GM19240 (cell line): ENCODE measurements around the gene B3GNT5.

Experiments used
- DNase-seq: peaks from one replicate; pipeline ENCODE4 v3.0.0; 2011; ENCODE audit warnings: low spot score; ENCODE audit not compliant: insufficient read length

The B3GNT5 gene

DNA sequence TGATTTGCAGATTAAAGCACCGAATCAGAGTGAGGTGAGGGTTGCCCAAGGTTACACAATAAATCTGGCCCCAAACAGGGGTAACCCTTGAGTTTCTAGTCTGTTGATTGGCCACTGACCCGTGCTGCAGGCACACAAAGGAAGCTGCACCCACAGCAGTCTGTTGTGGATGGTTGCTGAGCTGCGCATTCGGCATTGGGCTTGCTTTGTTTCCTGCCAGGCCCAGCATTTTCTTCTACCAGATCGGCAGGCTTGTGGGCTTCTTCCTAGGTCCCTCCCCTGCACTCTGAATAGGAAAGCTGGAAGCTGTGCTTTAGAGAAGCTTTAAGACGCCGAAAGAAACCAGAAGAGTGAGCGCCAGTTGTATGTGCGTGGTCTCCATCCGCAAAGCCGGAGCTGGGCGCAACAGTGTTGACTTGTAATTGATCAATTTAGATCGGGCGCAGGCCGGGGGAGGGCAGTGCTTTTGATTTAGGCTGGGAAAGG lies 12.1 kb downstream of the B3GNT5 start:
- DNase-seq, result no peak

DNA sequence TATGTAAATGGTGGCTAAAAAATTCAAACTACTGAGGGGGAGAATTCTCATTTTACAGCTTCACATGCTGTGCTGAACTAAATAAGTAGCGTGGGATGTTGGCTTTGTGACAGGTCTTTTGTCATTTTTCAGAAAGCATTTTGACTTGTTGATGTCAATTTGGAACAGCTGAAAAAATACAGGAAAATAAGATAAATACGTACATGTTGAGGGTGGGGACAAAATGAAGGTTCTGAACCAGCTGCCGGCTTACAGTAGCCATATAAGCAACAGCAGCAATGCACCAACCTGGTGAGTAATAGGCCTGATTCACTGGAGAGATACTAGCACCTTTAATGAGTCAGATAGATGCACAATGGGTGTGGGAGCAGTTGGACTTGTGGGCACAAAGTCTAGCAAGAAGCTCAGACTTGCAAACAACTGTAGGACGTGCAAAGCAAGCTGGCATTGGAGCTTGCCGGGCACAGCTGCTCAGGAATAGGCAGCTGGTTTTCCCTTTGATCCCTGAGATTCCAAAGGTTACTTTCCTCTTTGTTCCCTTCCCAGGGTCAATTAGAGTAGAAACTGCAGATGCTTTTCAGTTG lies 12.9 kb downstream of the B3GNT5 start:
- DNase-seq, result no peak

DNA sequence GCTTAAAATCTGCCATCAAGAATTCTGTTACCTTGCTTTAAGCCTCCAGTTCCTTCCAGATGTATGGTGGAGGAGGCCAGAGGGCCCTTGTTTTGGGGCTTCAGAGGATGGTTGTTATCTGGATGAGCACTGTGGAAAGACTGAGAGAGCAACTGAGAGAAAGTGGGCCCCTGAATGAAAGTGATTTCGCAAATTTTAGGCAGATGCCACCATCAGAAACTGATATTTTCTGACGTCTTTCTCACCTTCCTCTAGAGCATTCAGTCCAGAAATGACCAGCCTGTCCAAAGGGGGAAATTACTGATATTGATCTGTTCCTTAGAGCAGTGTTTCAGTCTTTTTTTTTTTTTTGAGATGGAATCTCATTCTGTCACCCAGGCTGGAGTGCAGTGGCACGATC lies 13.4 kb downstream of the B3GNT5 start:
- DNase-seq, result no peak

DNA sequence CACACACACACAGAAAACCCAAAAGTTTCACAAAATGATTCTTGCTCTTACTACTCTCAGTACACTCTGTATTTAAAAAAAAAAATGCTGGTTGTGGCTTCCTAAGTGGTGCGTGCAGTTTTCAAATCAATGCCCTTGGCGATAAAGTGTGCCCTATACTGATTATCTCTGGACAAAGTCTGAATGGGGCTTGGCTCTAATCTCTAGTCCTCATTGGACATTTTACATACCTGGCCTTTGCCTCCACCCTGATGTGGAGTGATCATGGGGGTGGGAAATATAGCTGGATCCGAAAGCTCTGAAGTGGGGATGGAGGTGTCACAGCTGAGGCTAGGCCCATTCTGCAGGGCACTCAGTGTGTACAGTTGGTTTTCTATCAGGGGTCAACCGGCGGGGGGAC lies 14.1 kb downstream of the B3GNT5 start:
- no peak for DNase-seq

DNA sequence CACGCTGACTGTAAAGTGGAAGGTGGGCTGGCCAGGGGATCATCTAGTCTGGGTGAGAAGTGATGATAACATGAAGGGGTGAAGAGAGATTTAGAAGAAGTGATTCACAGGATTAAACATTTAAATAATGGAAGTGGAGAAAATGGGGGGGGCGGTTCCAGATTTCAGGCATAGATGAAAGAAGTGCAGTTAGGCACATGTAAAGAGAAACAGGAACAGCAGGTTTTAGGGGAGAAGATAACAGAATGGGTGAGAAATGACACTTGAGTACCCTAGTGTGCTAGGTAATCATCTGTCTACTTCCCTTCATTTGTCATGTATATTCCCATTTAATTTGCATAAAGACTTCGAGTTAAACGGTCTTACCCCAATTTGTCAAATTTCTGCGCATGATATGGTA lies 15.3 kb downstream of the B3GNT5 start:
- DNase-seq, result no peak

DNA sequence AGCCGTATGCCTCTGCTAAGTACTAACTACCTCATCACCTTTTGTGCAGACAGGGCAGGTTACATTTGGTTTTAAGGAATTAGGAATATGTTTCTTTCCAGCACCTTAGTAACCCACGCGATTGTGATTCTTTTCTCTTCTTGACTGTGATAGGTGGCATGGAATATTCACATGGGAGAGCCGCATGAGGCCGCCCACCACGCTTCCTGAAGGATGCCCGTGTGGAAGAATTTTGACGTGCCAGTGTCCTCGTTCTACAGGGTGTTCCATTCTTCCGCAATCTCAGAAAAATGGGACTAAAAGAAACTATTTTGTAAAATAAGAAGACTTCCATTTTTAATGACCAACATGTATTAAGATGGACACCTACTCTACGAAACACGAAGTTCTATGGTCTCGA lies 16.3 kb downstream of the B3GNT5 start:
- DNase-seq, result no peak

DNA sequence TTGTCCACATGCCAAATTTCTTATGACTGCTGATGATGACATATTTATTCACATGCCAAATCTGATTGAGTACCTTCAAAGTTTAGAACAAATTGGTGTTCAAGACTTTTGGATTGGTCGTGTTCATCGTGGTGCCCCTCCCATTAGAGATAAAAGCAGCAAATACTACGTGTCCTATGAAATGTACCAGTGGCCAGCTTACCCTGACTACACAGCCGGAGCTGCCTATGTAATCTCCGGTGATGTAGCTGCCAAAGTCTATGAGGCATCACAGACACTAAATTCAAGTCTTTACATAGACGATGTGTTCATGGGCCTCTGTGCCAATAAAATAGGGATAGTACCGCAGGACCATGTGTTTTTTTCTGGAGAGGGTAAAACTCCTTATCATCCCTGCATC lies 17.3 kb downstream of the B3GNT5 start:
- DNase-seq, result no peak

DNA sequence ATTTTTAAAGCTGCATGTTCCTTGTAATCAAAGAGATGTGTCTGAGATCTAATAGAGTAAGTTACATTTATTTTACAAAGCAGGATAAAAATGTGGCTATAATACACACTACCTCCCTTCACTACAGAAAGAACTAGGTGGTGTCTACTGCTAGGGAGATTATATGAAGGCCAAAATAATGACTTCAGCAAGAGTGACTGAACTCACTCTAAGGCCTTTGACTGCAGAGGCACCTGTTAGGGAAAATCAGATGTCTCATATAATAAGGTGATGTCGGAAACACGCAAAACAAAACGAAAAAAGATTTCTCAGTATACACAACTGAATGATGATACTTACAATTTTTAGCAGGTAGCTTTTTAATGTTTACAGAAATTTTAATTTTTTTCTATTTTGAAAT lies 19.1 kb downstream of the B3GNT5 start:
- DNase-seq, result no peak

DNA sequence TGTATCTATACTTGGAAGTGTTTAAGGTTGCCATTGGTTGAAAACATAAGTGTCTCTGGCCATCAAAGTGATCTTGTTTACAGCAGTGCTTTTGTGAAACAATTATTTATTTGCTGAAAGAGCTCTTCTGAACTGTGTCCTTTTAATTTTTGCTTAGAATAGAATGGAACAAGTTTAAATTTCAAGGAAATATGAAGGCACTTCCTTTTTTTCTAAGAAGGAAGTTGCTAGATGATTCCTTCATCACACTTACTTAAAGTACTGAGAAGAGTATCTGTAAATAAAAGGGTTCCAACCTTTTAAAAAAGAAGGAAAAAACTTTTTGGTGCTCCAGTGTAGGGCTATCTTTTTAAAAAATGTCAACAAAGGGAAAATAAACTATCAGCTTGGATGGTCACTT lies 19.7 kb downstream of the B3GNT5 start:
- no peak for DNase-seq

DNA sequence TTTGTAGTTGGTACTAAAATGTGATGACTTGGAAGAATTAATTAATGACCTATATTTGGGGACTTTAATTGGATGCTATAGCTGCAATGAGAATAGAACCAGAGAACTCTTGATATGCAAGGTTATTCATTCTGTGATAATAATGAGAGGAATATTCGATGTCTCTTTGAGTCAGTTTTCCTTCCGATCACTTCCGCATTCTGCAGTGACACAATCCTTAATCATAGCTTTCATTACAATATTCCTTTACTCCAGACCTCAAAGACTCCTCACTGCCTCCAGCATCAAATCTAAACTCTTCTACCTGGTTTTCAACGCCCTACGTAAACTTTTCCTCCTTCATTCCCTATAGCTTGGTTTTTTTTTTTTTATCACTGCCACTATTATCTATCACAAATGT lies 21.6 kb downstream of the B3GNT5 start:
- no peak for DNase-seq

DNA sequence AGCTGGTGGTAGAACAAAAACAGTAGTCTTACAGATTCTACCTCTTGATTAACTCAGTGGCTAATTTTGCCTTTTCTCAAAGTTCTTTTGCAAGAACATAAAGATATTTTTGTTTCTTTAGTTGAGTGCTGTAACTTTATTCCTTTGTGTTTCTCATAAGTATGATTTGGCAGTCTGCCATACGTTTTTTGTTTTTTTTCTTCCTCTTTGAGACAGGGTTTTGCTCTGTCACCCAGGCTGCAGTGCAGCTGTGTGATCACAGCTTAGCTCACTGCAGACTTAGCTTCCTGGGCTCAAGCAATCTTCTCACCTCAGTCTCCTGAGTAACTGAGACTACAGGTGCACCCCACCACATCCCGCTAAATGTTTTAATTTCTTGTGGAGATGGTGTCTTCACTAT lies 22.4 kb downstream of the B3GNT5 start:
- no peak for DNase-seq

DNA sequence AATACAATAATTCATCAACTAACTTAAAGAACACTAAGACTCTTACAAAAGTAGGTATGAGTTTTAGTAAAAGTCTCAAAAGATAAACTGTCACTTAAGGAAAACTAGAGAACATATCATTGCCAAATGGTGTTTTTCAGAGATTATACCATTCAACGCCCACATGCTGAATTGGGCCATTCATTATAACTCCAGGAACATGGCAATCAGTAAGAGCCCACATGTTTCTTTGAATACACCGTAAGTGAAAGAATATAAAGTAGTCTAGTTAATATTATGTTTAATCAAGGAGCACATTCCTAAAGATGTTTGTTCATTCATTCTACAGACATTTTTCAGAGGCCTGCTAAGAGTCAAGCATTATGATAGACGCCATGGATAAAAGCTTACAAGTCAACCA lies 22.9 kb downstream of the B3GNT5 start:
- no peak for DNase-seq

DNA sequence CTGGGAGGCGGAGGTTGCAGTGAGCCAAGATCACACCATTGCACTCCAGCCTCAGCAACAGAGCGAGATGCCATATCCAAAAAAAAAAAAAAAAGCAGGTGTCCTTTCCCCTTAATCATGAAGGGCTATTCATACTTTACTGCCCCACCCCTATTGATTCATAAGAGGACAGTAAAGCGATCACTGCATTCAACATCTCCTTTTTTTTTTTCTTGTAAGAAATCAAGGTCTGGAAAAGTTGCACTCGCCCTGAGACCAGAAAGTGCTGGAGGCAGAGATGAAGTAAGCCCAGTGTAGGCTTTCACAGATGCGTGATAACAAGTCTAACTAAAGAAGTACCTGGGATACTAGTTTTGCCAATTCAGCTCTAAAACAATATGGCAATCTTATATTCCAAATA lies 24.2 kb downstream of the B3GNT5 start:
- DNase-seq, result no peak

DNA sequence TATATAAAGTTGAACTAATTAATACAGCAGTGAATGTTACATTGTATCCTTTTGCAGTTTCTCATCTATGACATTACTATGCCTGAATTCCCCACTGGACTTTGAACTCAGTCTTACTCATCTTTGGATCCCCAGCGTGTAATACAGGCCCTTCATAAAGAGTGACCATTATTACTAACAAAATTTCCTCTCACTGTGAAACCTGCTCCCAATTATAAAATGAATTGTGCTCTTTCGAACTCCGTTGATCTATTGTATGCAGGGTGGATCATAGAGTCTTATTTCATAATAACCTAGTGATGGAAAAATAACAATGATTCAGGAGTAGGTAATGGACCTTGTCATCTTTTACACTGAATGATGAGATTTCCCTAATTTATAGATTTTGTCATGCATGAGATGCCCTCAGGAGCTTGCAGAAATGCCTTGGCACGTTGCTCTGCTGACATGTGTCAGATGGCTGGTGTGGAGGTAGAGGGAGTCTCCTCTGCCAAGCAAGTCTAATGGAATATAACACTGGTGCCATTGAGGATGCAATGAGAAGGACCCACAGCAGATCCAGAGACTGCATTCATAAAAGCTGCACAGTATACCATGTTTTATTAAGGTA lies 25.5 kb downstream of the B3GNT5 start:
- no peak for DNase-seq

DNA sequence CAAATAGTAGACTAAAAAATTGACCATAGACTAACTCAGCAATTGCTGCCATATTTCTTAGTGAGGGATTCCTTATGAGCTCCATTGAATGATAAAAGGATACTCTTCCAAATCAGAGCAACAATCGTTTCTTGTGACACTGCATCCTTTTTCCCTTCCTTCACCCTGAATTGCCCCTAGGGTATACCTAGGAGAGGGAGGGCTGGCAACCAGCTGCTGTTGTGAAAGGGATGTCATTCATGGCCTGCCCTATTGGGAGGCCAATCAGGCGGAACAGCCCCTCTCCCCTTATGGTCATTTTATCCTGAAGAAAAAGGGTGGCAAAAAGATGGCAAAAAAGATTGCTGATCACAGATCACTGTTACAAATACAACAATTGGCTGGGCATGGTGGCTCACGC lies 26.3 kb downstream of the B3GNT5 start:
- DNase-seq, result no peak

DNA sequence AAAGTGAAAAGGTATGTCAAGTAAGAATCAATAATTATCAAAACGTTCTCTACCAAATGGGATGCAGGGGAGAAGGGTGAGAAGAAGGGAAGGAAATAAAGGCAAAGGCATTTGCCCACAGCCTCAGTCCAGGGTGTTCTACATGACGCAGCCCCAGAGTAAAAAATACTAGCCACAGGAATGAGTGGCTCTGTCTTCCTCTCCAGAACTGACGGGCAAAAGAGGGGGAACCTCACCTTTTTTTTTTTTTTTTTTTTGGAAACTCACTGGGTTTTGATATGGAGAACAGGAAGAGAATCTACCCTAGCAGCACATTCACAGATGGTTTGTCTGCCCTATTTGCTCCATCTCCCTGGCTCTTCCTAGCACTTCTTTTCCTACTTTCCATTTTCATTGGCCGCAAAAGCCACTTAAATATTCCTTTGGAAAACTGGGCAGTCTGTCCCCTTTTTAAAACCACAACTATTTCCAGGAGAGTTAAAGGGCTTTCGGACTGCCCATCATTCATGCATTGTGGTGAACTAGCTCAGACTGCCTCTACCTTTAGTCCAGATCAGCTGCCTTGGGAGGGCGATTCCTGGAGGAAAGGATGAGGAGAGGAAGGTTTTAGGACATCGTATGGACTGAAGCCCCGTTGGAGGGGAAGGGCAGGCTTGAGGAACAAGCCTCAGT lies 28.2 kb downstream of the B3GNT5 start:
- DNase-seq, result no peak

DNA sequence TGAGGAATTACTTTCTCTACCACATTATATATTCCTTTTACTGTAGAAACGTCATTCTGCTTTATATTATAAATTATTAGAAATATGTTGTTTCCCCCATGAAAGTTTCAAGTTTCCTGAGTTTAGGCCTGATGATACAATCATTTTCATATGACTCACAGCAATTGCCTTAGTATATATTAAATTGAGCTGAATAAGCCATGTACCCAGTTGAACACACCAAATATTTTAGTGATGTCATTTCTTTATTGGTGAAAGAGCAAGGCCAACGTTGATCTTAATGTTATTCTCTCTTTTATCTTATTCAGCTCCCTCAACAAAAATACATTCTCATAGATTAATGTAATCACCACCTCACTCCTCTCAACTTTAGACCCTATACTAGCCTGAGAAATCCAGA lies 30.8 kb downstream of the B3GNT5 start:
- no peak for DNase-seq

DNA sequence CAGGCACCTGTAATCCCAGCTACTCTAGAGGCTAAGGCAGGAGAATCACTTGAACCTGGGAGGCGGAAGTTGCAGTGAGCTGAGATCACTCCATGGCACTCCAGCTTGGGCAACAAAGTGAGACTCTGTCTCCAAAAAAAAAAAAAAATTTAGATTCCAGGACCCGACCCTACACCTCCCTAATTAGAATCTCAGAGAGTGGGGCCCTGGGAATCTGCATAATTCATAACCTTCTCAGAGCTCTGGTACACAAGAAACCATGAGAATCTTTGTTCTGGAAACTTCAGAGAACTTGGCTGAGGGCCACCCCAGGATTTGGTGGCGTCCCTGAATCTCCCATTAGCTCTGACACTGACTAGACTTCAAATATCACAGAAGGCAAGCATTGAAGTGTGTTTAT lies 31.5 kb downstream of the B3GNT5 start:
- DNase-seq, result no peak

DNA sequence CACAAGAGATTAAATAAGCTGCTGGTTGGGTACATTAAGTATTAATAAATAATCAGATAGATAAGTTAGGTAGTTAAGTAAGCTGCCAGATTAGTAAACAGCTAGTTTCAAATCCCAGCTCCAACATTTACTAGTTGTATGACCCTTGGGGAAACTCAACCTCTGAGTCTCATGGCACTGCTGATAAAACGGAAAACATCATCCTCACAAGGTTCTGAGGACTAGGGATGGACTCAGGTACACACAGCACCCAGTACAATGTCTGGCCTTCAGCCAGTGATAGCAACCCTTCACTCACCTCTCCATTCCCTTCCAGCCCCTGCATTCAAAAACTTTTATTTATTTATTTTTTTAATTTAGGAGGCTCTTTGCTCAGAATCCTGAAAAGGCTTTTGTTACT lies 32.3 kb downstream of the B3GNT5 start:
- no peak for DNase-seq

DNA sequence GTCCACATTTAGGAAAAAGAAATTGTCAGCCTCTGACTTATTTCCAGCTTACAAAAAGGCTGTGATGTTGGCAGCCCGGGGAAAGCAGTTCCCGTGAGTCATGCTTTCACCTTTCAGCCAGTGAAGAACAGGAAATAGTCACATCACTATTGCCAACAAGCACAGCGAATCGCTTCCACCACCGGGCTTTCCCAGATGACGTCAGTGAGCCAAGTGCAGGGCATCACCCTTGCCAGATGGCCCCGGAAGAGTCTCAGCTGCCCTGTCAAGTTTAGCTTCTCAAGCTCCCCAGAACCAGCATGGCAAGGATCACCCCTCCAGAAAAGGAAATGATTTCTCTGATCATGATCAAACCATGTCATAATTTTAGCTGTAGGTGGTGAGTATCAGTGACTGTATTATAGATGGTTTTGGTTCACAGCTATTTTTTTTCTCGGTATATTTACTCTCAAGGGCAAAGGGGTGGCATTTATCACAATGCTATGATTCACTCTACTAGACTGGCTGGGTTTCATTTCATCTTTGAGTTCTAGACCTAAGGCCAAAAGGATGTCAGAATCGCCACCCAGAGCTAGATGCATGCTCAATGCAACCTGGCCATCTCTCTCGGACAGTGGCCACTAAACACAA lies 32.9 kb downstream of the B3GNT5 start:
- DNase-seq, result peak; percentile 79

DNA sequence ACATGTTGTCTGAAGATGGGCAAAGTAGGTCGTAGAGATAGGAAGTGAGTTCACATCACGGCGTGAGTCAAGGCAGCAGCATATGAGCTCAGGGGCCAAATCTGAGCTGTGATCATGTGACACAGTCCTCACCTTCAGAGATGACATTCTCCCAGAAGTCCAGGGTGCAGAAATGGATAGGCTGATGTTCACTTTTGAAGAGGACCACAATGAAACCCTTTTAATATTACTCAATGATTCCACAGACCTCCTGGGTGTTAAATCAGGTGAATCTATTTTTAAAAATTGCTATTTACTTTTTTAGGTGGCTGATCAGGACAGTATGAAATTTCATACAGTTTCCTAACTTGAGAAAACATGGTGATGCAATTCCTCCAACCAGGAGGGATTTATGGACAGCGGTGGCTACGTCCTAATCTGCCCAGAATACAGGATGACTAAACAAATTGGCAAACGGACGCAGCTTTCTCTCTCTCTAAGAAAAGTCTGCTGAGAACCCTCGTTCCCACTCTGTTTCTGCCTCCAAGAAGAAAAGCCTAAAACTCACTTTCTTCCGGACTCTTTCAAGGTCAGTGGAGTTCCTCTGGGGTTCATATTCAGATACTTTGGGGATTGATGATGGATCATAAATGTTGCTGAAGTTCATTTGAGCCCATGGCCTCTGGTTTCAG lies 34.4 kb downstream of the B3GNT5 start:
- DNase-seq, result no peak

DNA sequence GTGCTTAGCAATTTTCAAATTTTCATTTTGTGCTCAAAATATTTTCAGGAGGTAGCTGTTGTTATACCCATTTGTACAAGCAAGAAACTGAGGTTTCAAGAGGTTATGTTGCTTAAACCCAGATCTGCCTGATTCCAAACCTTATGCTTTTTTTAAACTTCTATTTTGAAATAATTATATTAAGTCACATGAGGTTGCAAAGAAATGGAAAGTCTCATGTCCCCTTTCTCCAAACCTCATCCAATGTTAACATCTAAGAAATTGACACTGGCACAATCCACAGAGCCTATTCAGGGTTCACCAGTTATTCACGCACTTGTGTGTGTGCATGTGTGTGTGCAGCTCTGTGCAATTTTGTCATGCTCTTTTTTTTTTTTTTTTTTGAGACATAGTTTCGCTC lies 35.1 kb downstream of the B3GNT5 start:
- no peak for DNase-seq
